CD4-positive, alpha-beta memory T cell (primary cell): ENCODE measurements around the gene RBM26. TPM values are rescaled to one million over a fixed set of nuclear protein-coding genes. Genes with fewer than 3 reads are reported as not detected.

ENCODE experiments used
- CTCF ChIA-PET: fragments of 350-600 bp; sonication (Branson Sonifier 250); formaldehyde crosslinking; loops from one replicate; lab custom pipeline; 2021; ENCODE audit warnings: inconsistent platforms; ENCODE audit not compliant: partially characterized antibody; lab: Charles Lee
- POLR2A ChIA-PET: fragments of 350-600 bp; sonication (Branson Sonifier 250); formaldehyde crosslinking; loops from one replicate; lab custom pipeline; 2021; ENCODE audit not compliant: partially characterized antibody; lab: Charles Lee
- DNase-seq, 5 donors: peaks; one replicate each; pipeline versions ENCODE4 v3.0.0 to v3.0.0-alpha.2; 2020 to 2022; ENCODE audit warnings: mixed read lengths in 1 of 5
- H3K27ac ChIP-seq: one replicate; pipeline ENCODE4 v1.7.0; 2013; ENCODE audit warnings: low read depth, low read length
- H3K27me3 ChIP-seq: 2 replicates; pipeline ENCODE4 v1.7.0; 2013; ENCODE audit warnings: mild to moderate bottlenecking, low read length, moderate library complexity; ENCODE audit not compliant: insufficient read depth
- H3K36me3 ChIP-seq: 2 replicates; pipeline ENCODE4 v1.7.0; 2013; ENCODE audit warnings: mild to moderate bottlenecking, low read length, moderate library complexity; ENCODE audit not compliant: insufficient read depth
- H3K4me1 ChIP-seq: 2 replicates; pipeline ENCODE4 v1.7.0; 2013; ENCODE audit warnings: mild to moderate bottlenecking, low read length, moderate library complexity; ENCODE audit not compliant: insufficient read depth
- H3K4me3 ChIP-seq, 2 donors: one replicate each; pipeline ENCODE4 v1.7.0; 2013; ENCODE audit warnings: low read length in 2 of 2, mild to moderate bottlenecking in 1 of 2
- H3K9me3 ChIP-seq, 2 donors: one replicate each; pipeline ENCODE4 v1.7.0; 2013; ENCODE audit warnings: low read length in 2 of 2, control low read depth in 1 of 2; ENCODE audit not compliant: control insufficient read depth in 1 of 2
- H3K27ac Mint-ChIP-seq, 7 donors: one replicate each; pipeline ENCODE4 v1.8.0; 2020 to 2021; ENCODE audit warnings: mixed read lengths in 7 of 7, mild to moderate bottlenecking in 6 of 7, inconsistent platforms in 3 of 7, moderate library complexity in 3 of 7
- H3K27me3 Mint-ChIP-seq, 2 donors: one replicate each; pipeline ENCODE4 v1.8.0; 2020 to 2021; ENCODE audit warnings: mixed read lengths in 2 of 2
- H3K36me3 Mint-ChIP-seq, 2 donors: one replicate each; pipeline ENCODE4 v1.8.0; 2020 to 2021; ENCODE audit warnings: mixed read lengths in 2 of 2, inconsistent platforms in 1 of 2, mild to moderate bottlenecking in 1 of 2
- H3K4me1 Mint-ChIP-seq, 4 donors: one replicate each; pipeline ENCODE4 v1.8.0; 2020 to 2021; ENCODE audit warnings: mixed read lengths in 4 of 4, mild to moderate bottlenecking in 1 of 4
- H3K4me3 Mint-ChIP-seq, 8 donors: one replicate each; pipeline ENCODE4 v1.8.0; 2020 to 2021; ENCODE audit warnings: mixed read lengths in 8 of 8, mild to moderate bottlenecking in 7 of 8, moderate library complexity in 6 of 8, inconsistent platforms in 3 of 8
- H3K9me3 Mint-ChIP-seq, 8 donors: one replicate each; pipeline ENCODE4 v1.8.0; 2020 to 2021; ENCODE audit warnings: mixed read lengths in 8 of 8, mild to moderate bottlenecking in 5 of 8, inconsistent platforms in 3 of 8, moderate library complexity in 1 of 8
- intact Hi-C: fragments of 100-400 bp; cut with micrococcal nuclease; formaldehyde crosslinking; loops from one replicate; pipeline ENCODE4 v1.15.1; 2023
- polyA plus RNA-seq, 2 donors: library from polyadenylated mRNA; unstranded; fragments of 300-500 nt; fragmentation: Illumina TruSeq; gene quantifications; one replicate each; pipeline ENCODE4 v1.2.3, GENCODE V29; 2021
- total RNA-seq, 2 experiments: library from RNA; stranded (reverse); gene quantifications; one replicate each; pipeline ENCODE4 v1.2.3, GENCODE V29; 2021

Gene RBM26
- total and polyA plus RNA-seq, 4 experiments from 2014 or later, result 9.5 to 96.3 (median 55.0) TPM

DNA sequence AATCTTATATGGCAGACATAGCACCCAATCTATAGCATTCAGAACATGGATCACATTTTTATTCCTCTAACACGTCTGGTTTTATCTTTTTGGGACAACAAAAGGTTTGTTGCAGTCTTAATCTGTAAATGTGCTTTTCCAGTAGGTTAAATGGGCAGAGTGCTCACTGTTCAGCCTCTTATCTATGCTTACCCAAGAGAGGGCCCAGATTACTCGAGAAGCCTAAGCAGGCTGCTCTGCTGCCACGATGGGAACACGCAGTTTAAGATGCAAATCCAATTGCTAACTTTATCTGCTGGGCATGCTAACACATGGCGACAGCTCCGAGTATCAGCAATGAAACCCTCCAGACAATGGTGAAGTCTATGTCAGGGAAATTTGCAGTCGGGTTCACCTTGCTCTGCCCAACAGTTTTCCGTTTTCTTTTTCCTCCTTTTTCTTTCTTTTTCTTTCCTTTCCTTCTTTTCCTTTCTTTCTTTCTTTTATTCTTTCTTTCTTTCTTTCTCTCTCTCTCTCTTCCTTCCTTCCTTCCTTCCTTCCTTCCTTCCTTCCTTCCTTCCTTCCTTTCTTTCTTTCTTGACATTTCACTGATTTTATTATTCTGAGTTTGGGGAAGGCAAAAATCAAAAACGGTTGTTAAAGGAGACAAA lies 115.3 kb downstream of the RBM26 start:
- no peaks in the 10 kb centered on the region for H3K36me3 Mint-ChIP-seq
- Histone ChIP-seq H3K9me3 (no peaks in the 10 kb centered on the region), H3K4me1 (no peaks in the 10 kb centered on the region), H3K27me3 (no peaks in the 10 kb centered on the region), H3K36me3 (no peaks in the 10 kb centered on the region), H3K27ac (no peak overlapping the region), H3K4me3 (no peak overlapping the region)
- H3K9me3 Mint-ChIP-seq, result no peaks in the 10 kb centered on the region
- H3K27me3 Mint-ChIP-seq, result peaks cover 2 to 4% of the 10 kb centered on the region in 2 donors
- no peak for DNase-seq
- no peaks in the 10 kb centered on the region for H3K4me1 Mint-ChIP-seq
- H3K27ac Mint-ChIP-seq, result no peak overlapping the region
- ChIA-PET CTCF (no interaction called here), POLR2A (no interaction called here)
- intact Hi-C loops, result no loop called here
- H3K4me3 Mint-ChIP-seq, result no peak overlapping the region

DNA sequence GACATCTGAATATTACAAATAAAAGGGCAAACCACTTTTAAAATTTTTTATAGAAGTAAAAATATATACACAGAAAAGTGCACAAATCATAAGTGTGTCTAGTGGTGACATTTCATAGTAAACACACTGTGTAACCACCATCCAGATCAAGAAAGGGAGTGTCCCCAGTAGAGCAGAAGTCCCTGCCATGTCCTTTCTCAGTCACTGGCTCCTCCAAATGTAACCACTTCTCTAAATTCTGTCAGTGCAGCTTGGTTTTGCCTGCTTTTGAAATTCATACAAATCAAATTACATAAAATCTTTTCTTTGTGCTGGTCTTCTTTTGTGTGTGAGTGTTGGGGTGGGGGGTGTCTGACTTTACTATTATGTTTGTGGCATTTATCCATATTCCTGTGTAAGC lies 116.5 kb downstream of the RBM26 start:
- no peak for DNase-seq
- ChIA-PET CTCF (no interaction called here), POLR2A (no interaction called here)
- no peak overlapping the region for H3K4me3 Mint-ChIP-seq
- H3K36me3 Mint-ChIP-seq, result no peaks in the 10 kb centered on the region
- H3K4me1 Mint-ChIP-seq, result no peaks in the 10 kb centered on the region
- Histone ChIP-seq H3K9me3 (no peaks in the 10 kb centered on the region), H3K4me3 (no peak overlapping the region), H3K36me3 (no peaks in the 10 kb centered on the region), H3K27me3 (no peaks in the 10 kb centered on the region), H3K27ac (no peak overlapping the region), H3K4me1 (no peaks in the 10 kb centered on the region)
- intact Hi-C loops, result no loop called here
- H3K27ac Mint-ChIP-seq, result no peak overlapping the region
- peaks cover 0 to 2% of the 10 kb centered on the region in 2 donors for H3K27me3 Mint-ChIP-seq
- no peaks in the 10 kb centered on the region for H3K9me3 Mint-ChIP-seq

DNA sequence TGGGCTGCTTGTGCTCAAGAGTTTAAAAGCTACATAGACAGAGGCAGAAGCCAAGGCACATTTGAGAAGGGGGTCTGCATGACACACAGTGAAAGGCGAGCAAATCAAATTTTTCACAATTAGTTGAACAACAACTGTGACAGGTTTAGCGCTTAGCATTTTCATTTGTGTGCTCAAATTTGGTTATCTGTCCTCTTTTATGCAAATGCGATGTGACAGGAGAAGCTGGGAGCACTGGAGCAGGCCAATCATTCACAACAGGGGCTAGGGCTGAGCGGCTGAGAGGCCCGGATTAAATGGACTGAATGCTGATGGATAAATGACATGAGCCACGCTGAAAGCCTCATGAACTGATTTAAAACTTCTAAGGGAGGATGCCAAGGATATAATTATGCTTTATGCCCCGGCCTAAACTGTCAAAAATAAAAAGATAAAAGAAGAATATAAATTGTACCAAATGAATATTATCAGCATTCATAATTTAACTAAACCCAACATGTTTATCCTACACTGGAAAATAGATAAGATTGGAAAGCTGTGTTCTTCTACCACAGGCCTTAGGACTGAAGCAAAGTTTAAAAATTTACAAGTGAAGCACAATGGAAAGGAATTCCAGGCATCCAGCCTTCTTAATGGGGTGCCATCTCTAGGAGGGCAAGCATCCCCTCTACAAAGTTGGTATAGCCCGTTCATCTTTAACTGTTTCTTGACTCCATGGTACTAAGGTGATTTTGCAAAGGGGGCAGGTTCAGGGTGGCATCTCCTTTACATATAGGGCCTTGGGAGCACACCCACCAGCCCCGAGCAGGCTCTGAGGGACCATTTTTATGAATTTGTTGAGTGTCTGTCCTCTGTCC lies 117.9 kb downstream of the RBM26 start:
- no peaks in the 10 kb centered on the region for H3K9me3 ChIP-seq
- DNase-seq, result peak in 1 of 5 donors; percentile 23
- no peak overlapping the region for H3K4me3 ChIP-seq
- POLR2A ChIA-PET, result no interaction called here
- intact Hi-C loops, result no loop called here
- no peak overlapping the region for H3K4me3 Mint-ChIP-seq
- H3K27ac ChIP-seq, result no peak overlapping the region
- no peak overlapping the region for H3K27ac Mint-ChIP-seq
- no peaks in the 10 kb centered on the region for H3K4me1 Mint-ChIP-seq
- peaks cover 0 to 2% (median 0%) of the 10 kb centered on the region in 8 donors for H3K9me3 Mint-ChIP-seq
- no peaks in the 10 kb centered on the region for H3K36me3 ChIP-seq
- no peaks in the 10 kb centered on the region for H3K27me3 ChIP-seq
- CTCF ChIA-PET, result no interaction called here
- H3K4me1 ChIP-seq, result no peaks in the 10 kb centered on the region
- H3K36me3 Mint-ChIP-seq, result no peaks in the 10 kb centered on the region
- peaks cover 2% of the 10 kb centered on the region in 2 donors for H3K27me3 Mint-ChIP-seq

DNA sequence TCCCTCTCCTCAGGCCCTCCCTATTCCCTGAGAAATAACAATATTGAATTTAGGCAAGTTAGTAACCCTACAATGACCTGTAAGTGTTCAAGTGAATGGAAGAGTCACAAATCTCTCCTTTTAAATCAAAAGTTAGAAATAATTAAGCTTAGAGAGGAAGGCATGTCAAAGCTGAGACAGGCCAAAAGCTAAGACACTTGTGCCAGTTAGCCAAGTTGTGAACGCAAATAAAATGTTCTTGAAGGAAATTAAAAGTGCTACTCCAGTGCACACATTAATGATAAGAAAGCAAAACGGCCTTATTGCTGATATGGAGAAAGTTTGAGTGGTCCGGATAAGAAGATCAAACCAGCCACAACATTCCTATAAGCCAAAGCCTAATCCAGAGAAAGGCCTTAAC lies 120.9 kb downstream of the RBM26 start:
- Mint-ChIP-seq H3K27ac (no peak overlapping the region), H3K4me1 (no peaks in the 10 kb centered on the region), H3K27me3 (peaks cover 2 to 3% of the 10 kb centered on the region in 2 donors), H3K36me3 (no peaks in the 10 kb centered on the region), H3K9me3 (peaks cover 0 to 2% (median 0%) of the 10 kb centered on the region in 8 donors), H3K4me3 (no peak overlapping the region)
- no peak overlapping the region for H3K4me3 ChIP-seq
- intact Hi-C loops, result no loop called here
- no peaks in the 10 kb centered on the region for H3K36me3 ChIP-seq
- no peaks in the 10 kb centered on the region for H3K27me3 ChIP-seq
- CTCF ChIA-PET, result no interaction called here
- no peaks in the 10 kb centered on the region for H3K4me1 ChIP-seq
- H3K9me3 ChIP-seq, result no peaks in the 10 kb centered on the region
- POLR2A ChIA-PET, result no interaction called here
- H3K27ac ChIP-seq, result no peak overlapping the region
- no peak for DNase-seq

DNA sequence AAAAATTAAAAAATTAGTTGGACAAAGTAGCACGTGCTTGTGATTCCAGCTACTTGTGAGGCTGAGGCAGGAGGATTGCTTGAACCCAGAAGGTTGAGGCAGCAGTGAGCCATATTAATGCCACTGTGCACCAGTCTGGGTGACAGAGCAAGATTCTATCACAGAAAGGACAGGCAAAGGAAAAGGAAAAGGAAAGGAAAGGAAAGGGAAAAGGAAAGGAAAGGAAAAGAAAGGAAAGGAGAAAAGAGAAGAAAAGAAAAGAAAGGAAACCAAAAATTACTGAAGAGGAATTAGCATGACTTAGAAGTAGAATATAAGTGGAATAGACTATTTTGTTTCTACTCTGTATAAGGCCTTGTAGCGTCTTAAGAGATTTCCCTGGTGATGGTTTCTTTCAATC lies 122.3 kb downstream of the RBM26 start:
- Histone ChIP-seq H3K4me3 (no peak overlapping the region), H3K9me3 (no peaks in the 10 kb centered on the region), H3K27me3 (no peaks in the 10 kb centered on the region), H3K4me1 (no peaks in the 10 kb centered on the region), H3K27ac (no peak overlapping the region), H3K36me3 (no peaks in the 10 kb centered on the region)
- Mint-ChIP-seq H3K27ac (no peak overlapping the region), H3K9me3 (peaks cover 0 to 2% (median 0%) of the 10 kb centered on the region in 8 donors), H3K4me3 (no peak overlapping the region), H3K4me1 (no peaks in the 10 kb centered on the region), H3K27me3 (peaks cover 2 to 3% of the 10 kb centered on the region in 2 donors), H3K36me3 (no peaks in the 10 kb centered on the region)
- POLR2A ChIA-PET, result no interaction called here
- intact Hi-C loops, result no loop called here
- CTCF ChIA-PET, result no interaction called here
- DNase-seq, result no peak

DNA sequence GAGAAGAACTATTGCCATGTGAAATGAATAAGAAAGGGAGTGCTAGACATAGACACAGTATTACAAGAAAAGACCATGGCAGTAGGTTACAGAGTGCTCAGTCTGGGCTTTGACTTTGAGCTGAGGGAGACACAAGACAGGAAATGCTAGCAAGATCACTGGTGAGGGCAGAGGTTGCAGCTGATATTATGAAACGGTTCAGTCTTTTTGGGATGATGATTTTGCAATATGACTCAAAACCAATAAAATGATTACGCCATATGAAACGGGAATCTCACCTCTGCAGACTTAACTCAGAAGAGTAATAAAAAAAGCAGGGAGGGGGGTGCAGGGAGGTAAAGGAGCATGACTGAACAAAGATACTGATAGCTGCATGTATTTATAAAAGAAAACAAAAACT lies 123.1 kb downstream of the RBM26 start:
- H3K27ac ChIP-seq, result no peak overlapping the region
- peaks cover 2 to 3% of the 10 kb centered on the region in 2 donors for H3K27me3 Mint-ChIP-seq
- H3K4me3 ChIP-seq, result no peak overlapping the region
- no peaks in the 10 kb centered on the region for H3K27me3 ChIP-seq
- H3K9me3 Mint-ChIP-seq, result peaks cover 0 to 2% (median 0%) of the 10 kb centered on the region in 8 donors
- no peaks in the 10 kb centered on the region for H3K36me3 Mint-ChIP-seq
- no peak overlapping the region for H3K27ac Mint-ChIP-seq
- H3K4me1 ChIP-seq, result no peaks in the 10 kb centered on the region
- no peaks in the 10 kb centered on the region for H3K4me1 Mint-ChIP-seq
- intact Hi-C loops, result no loop called here
- CTCF ChIA-PET, result no interaction called here
- POLR2A ChIA-PET, result no interaction called here
- H3K4me3 Mint-ChIP-seq, result no peak overlapping the region
- no peaks in the 10 kb centered on the region for H3K9me3 ChIP-seq
- no peak for DNase-seq
- H3K36me3 ChIP-seq, result no peaks in the 10 kb centered on the region

DNA sequence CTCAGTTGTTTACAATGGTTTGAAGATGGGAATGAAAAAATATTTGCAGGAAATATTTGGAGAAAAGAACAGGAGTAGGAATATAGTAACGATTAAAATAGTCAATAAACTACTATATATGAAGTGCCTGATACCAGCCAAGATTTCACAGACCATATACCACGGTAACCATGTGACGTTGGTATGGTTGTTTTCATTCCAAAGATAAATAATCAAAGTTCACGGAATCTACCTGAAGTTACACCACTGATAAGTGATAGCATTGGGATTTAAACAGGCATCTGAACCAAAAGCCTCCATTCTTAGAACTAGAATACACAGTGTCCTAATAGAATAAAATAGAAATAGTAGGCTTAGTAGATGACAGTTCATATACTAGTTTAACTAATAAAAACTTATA lies 123.5 kb downstream of the RBM26 start:
- no peak overlapping the region for H3K27ac ChIP-seq
- no peaks in the 10 kb centered on the region for H3K4me1 ChIP-seq
- ChIA-PET CTCF (no interaction called here), POLR2A (no interaction called here)
- no peaks in the 10 kb centered on the region for H3K9me3 ChIP-seq
- H3K36me3 Mint-ChIP-seq, result no peaks in the 10 kb centered on the region
- H3K27ac Mint-ChIP-seq, result no peak overlapping the region
- H3K9me3 Mint-ChIP-seq, result peaks cover 0 to 2% (median 0%) of the 10 kb centered on the region in 8 donors
- peaks cover 2 to 3% of the 10 kb centered on the region in 2 donors for H3K27me3 Mint-ChIP-seq
- no peaks in the 10 kb centered on the region for H3K4me1 Mint-ChIP-seq
- H3K36me3 ChIP-seq, result no peaks in the 10 kb centered on the region
- DNase-seq, result no peak
- H3K27me3 ChIP-seq, result no peaks in the 10 kb centered on the region
- H3K4me3 ChIP-seq, result no peak overlapping the region
- intact Hi-C loops, result no loop called here
- H3K4me3 Mint-ChIP-seq, result no peak overlapping the region
